ENCODE measurements around the gene MIEF1.

DNA sequence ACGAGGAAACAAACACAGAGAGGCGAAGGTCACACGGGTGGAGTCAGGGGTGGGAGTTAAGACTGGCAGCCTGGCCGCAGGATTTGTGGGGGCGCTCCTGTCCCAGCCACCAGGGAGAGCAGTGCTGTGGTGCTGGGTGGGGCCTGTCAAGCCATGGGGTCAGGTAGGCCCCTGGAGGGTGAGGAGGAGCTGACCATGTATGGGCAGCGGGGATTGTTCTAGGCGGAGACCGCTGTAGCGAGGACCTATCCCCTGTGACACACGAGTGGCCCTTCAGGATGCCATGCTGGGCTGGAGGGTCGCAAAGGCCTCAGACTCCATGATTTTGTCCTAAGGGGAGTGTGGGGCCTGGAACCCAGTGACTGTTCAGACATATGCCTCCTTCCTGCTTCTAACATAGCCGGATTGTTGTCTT, 32.0 kb downstream of the MIEF1 start:
- no peak for TF ChIP-seq ZFP30 (CRISPR knock-in tag; IDR thresholded peaks at IDR 0.05)
- TF ChIP-seq, protein P1, sequence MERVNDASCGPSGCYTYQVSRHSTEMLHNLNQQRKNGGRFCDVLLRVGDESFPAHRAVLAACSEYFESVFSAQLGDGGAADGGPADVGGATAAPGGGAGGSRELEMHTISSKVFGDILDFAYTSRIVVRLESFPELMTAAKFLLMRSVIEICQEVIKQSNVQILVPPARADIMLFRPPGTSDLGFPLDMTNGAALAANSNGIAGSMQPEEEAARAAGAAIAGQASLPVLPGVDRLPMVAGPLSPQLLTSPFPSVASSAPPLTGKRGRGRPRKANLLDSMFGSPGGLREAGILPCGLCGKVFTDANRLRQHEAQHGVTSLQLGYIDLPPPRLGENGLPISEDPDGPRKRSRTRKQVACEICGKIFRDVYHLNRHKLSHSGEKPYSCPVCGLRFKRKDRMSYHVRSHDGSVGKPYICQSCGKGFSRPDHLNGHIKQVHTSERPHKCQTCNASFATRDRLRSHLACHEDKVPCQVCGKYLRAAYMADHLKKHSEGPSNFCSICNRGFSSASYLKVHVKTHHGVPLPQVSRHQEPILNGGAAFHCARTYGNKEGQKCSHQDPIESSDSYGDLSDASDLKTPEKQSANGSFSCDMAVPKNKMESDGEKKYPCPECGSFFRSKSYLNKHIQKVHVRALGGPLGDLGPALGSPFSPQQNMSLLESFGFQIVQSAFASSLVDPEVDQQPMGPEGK (CRISPR knock-in tag; IDR thresholded peaks at IDR 0.05; ENCODE audit: borderline replicate concordance), result no peak
- TF ChIP-seq RARB (CRISPR knock-in tag; IDR thresholded peaks at IDR 0.05), result no peak
- no peak for TF ChIP-seq SNAI2 (CRISPR knock-in tag; IDR thresholded peaks at IDR 0.05)
- TF ChIP-seq TCF4 (CRISPR knock-in tag; IDR thresholded peaks at IDR 0.05; ENCODE audit: borderline replicate concordance), result no peak
- TF ChIP-seq, protein P2, sequence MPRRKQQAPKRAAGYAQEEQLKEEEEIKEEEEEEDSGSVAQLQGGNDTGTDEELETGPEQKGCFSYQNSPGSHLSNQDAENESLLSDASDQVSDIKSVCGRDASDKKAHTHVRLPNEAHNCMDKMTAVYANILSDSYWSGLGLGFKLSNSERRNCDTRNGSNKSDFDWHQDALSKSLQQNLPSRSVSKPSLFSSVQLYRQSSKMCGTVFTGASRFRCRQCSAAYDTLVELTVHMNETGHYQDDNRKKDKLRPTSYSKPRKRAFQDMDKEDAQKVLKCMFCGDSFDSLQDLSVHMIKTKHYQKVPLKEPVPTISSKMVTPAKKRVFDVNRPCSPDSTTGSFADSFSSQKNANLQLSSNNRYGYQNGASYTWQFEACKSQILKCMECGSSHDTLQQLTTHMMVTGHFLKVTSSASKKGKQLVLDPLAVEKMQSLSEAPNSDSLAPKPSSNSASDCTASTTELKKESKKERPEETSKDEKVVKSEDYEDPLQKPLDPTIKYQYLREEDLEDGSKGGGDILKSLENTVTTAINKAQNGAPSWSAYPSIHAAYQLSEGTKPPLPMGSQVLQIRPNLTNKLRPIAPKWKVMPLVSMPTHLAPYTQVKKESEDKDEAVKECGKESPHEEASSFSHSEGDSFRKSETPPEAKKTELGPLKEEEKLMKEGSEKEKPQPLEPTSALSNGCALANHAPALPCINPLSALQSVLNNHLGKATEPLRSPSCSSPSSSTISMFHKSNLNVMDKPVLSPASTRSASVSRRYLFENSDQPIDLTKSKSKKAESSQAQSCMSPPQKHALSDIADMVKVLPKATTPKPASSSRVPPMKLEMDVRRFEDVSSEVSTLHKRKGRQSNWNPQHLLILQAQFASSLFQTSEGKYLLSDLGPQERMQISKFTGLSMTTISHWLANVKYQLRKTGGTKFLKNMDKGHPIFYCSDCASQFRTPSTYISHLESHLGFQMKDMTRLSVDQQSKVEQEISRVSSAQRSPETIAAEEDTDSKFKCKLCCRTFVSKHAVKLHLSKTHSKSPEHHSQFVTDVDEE (CRISPR knock-in tag; IDR thresholded peaks at IDR 0.05), result no peak

Data from SK-N-SH treated with all-trans-retinoic acid at 6 μM for 48 hours (cell line).